Neutrophil (primary cell): ENCODE results near the gene OTUD7B.
A peak's percentile ranks its signal among the peaks of the same experiment; 100 is the strongest.
"Not testable (repeated sequence)": the region's sequence is repeated elsewhere in the genome, so short reads cannot be mapped to it uniquely, and the experiment has no call there.

Experiments used
- H3K27ac ChIP-seq: fragments of 200-600 bp; sonication (generic); 2 replicates; pipeline ENCODE4 v1.5.1; 2016; ENCODE audit warnings: mild to moderate bottlenecking, moderate library complexity
- H3K27me3 ChIP-seq: fragments of 200-600 bp; sonication (generic); 2 replicates; pipeline ENCODE4 v1.6.0; 2016; ENCODE audit warnings: mild to moderate bottlenecking
- H3K36me3 ChIP-seq: fragments of 200-600 bp; sonication (generic); 2 replicates; pipeline ENCODE4 v1.5.1; 2017
- H3K4me1 ChIP-seq, 2 experiments: fragments of 200-600 bp in 1 of 2; sonication (generic) in 1 of 2; 1 replicate in 1 of 2; 2 replicates in 1 of 2; pipeline versions ENCODE4 v1.5.1 to v1.6.1; 2013 to 2016; ENCODE audit warnings: low read depth in 1 of 2, low read length in 1 of 2, mild to moderate bottlenecking in 1 of 2, moderate library complexity in 1 of 2; ENCODE audit not compliant: control insufficient read depth in 1 of 2, insufficient read depth in 1 of 2
- H3K4me3 ChIP-seq, 2 experiments: fragments of 200-600 bp in 1 of 2; sonication (generic) in 1 of 2; 1 replicate in 1 of 2; 2 replicates in 1 of 2; pipeline ENCODE4 v1.5.1; 2013 to 2016; ENCODE audit warnings: low read depth in 1 of 2, low read length in 1 of 2, mild to moderate bottlenecking in 1 of 2, moderate library complexity in 1 of 2
- H3K9me3 ChIP-seq: fragments of 200-600 bp; sonication (generic); 2 replicates; pipeline ENCODE4 v1.5.1; 2016
- CTCF ChIP-seq: fragments of 200-600 bp; sonication (generic); IDR thresholded peaks from 2 replicates; pipeline ENCODE4 v1.5.1; 2016; ENCODE audit warnings: antibody characterized with exemption

The OTUD7B gene

DNA sequence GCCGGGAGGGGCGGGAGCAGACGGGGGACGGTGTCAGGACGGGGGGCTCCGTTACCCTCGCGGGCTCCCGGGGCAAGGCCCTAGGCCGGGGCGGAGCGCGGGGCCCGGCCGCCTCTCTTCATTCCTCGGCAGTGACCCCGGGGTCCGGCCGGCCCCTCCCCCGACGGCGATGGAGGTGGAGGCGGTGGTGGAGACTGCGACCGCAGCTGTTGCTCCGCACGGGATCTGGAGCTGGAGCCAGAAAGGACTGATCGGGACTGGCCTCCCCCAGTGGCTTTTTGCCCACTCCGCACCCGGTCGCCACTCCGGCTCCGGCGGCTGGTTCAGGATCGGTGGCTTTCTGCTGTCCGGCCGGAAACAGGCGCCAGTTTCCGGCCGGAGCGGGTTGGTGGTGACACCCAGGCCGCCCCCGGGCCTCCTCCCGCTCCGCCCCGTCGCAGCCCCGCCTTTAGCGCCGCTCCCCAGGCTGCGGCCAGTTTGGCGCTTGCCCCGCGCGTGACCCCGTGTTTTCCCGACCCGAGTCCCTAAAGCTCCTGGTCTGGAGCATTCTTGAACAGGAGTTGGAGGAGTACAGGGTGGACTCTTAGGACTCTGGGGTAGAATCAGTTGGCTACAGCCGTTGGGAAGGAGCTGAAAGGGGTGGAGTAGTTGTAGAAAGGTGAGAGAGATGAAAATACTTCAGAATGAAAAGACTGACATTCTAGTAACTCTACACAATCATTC is at the start of gene OTUD7B:
OTUD7B (minus strand) TSS at position 334 of the 723 bp plus-strand sequence. CDS start 33,216 bp downstream, outside the sequence.
- TF ChIP-seq CTCF: no peak
- H3K4me3 ChIP-seq: peak within 1 kb of the TSS; percentile 60 to 89
- H3K4me1 ChIP-seq: peaks cover 8 to 16% of the 10 kb centered on the region in 2 experiments
- peaks cover 97% of the 10 kb centered on the region for H3K27me3 ChIP-seq
- no peak within 1 kb of the TSS for H3K27ac ChIP-seq
- H3K9me3 ChIP-seq: no peaks in the 10 kb centered on the region
- no peaks in the 10 kb centered on the region for H3K36me3 ChIP-seq

- Histone ChIP-seq H3K27me3 (peaks cover 35% of the 10 kb centered on the region), H3K27ac (no peak overlapping the region)
- TF ChIP-seq CTCF: no peak
Observed at GRCh38 chr1:150060260-150060659, 49.7 kb upstream of the OTUD7B start.

DNA sequence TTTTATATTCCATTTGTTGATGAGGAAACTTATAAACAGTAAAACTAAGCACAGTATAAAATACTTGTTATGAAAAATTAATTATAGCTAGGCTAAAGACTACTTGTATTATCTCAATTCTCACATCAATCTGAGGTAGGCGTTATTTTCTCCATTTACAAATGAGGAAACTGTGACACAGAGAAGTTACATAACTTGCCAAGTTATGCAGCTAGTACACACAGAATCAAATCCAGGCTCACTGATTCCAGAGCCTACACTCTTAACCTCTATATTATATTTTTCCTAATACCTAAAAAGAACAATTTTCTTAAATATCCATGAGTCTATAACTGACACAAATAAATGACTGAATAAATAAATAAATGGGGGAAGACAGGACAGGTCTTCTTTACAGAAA is 45.9 kb upstream of the OTUD7B start:
- Histone ChIP-seq H3K27ac (peak overlapping the region; percentile 39), H3K27me3 (peaks cover under 1% of the 10 kb centered on the region), H3K4me3 (no peak overlapping the region), H3K36me3 (no peaks in the 10 kb centered on the region), H3K9me3 (no peaks in the 10 kb centered on the region), H3K4me1 (peaks cover 33 to 34% of the 10 kb centered on the region in 2 experiments)
- TF ChIP-seq CTCF: no peak

More at GRCh38 chr1:150060260-150060659, 49.7 kb upstream of the OTUD7B start:
- peaks cover 15 to 16% of the 10 kb centered on the region in 2 experiments for H3K4me1 ChIP-seq
- no peaks in the 10 kb centered on the region for H3K9me3 ChIP-seq
- no peak overlapping the region for H3K4me3 ChIP-seq
- H3K36me3 ChIP-seq: no peaks in the 10 kb centered on the region

- not testable (repeated sequence) for H3K4me3 ChIP-seq, H3K9me3 ChIP-seq, H3K36me3 ChIP-seq, H3K27ac ChIP-seq, H3K27me3 ChIP-seq
- H3K4me1 ChIP-seq: peaks cover 40 to 42% of the 10 kb centered on the region in 2 experiments
Observed at GRCh38 chr1:150055507-150055906, 45.0 kb upstream of the OTUD7B start.

GRCh38 chr1:150053926-150054325 is 43.4 kb upstream of the OTUD7B start:
- TF ChIP-seq CTCF: no peak
- Histone ChIP-seq H3K4me1 (peaks cover 40 to 42% of the 10 kb centered on the region in 2 experiments), H3K36me3 (no peaks in the 10 kb centered on the region), H3K9me3 (no peaks in the 10 kb centered on the region), H3K4me3 (peak overlapping the region; percentile 7 to 15), H3K27me3 (peaks cover 7% of the 10 kb centered on the region), H3K27ac (peak overlapping the region; percentile 74)

- H3K27ac ChIP-seq, H3K4me3 ChIP-seq, H3K9me3 ChIP-seq, H3K36me3 ChIP-seq: not testable (repeated sequence)
- peaks cover 36% of the 10 kb centered on the region in 2 experiments for H3K4me1 ChIP-seq
- peaks cover 26% of the 10 kb centered on the region for H3K27me3 ChIP-seq
Observed at GRCh38 chr1:150051905-150052412, 41.4 kb upstream of the OTUD7B start.
